Femur (tissue), 1 donor: ENCODE measurements around the gene PSD2.

Experiments used
- DNase-seq: peaks from one replicate; pipeline ENCODE4 v3.0.0-alpha.2; 2017

Gene PSD2

GRCh38 chr5:139814191-139814601, 18.6 kb downstream of the PSD2 start:
- DNase-seq, result no peak

- DNase-seq, result no peak
Observed at GRCh38 chr5:139814704-139815280, 19.2 kb downstream of the PSD2 start.

GRCh38 chr5:139816566-139816965, 21.0 kb downstream of the PSD2 start:
- no peak for DNase-seq

GRCh38 chr5:139817362-139817761, 21.8 kb downstream of the PSD2 start:
- no peak for DNase-seq

- DNase-seq, result no peak
Observed at GRCh38 chr5:139817970-139818369, 22.4 kb downstream of the PSD2 start.

- DNase-seq, result no peak
Observed at GRCh38 chr5:139820130-139820529, 24.5 kb downstream of the PSD2 start.

GRCh38 chr5:139820606-139821005, 25.0 kb downstream of the PSD2 start:
- DNase-seq, result no peak

GRCh38 chr5:139821806-139822552, 26.4 kb downstream of the PSD2 start:
- DNase-seq, result no peak

- no peak for DNase-seq
Observed at GRCh38 chr5:139822553-139823425, 27.2 kb downstream of the PSD2 start.

- no peak for DNase-seq
Observed at GRCh38 chr5:139823757-139824355, 28.2 kb downstream of the PSD2 start.

GRCh38 chr5:139825690-139826089, 30.1 kb downstream of the PSD2 start:
- no peak for DNase-seq

GRCh38 chr5:139828207-139828895, 32.7 kb downstream of the PSD2 start:
- no peak for DNase-seq

- no peak for DNase-seq
Observed at GRCh38 chr5:139829471-139829870, 33.9 kb downstream of the PSD2 start.

GRCh38 chr5:139831624-139832023, 36.0 kb downstream of the PSD2 start:
- no peak for DNase-seq

- no peak for DNase-seq
Observed at GRCh38 chr5:139833525-139833924, 37.9 kb downstream of the PSD2 start.

GRCh38 chr5:139835656-139836055, 40.0 kb downstream of the PSD2 start:
- no peak for DNase-seq

- no peak for DNase-seq
Observed at GRCh38 chr5:139836469-139837208, 41.0 kb downstream of the PSD2 start.

- DNase-seq, result no peak
Observed at GRCh38 chr5:139837711-139838380, 42.2 kb downstream of the PSD2 start.

GRCh38 chr5:139838381-139839197, 43.0 kb downstream of the PSD2 start:
- DNase-seq, result no peak

- no peak for DNase-seq
Observed at GRCh38 chr5:139839232-139839815, 43.7 kb downstream of the PSD2 start.
